Measurements from ENCODE around the gene COL15A1.

COL15A1 gene

DNA sequence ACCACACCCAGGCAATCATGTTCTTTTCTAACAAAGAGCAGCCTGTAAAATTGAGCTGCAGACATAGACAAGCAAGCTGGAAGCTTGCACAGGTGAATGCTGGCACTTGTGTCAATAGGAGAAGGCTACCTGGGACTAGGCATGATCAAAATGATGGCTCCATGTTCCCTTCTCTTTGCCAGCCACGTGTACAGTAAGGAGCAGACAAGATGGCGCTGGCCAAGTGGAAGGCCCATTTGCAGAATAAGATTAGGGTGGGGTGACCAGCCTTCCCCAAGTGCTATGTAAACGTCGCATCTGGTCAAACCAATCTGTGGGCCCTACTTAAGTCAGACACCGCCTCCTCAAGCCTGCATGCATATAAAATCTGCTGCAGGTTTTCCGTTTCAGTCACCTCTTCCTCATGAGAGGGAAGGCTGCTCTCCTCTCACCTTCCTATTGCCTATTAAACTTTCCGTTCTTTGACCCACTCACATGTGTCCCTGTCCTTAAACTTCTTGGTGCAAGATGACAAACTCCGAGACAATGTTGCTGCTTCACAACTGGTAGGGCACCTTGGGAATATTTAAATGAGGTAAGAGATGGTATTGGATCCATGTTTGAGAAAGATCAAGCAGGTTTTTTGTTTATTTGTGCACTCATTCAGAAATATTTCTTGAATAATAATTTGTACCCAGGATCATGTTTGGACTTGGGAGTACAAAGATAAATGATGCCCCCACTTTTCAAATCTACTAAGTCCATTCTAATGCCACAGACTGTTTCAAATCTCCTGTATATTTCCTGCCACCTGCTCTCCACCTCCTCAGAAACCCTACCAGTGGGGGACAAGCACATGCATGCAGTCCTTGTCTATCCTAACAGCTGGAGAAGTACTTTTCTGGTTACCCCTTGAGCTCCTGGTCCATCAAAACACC lies 130.5 kb downstream of the COL15A1 start:
- TF ChIP-seq CTCF (IDR thresholded peaks at IDR 0.05; ENCODE audit: borderline replicate concordance, insufficient read depth, low read depth, low read length): no peak
- no peak overlapping the region for H3K4me3 ChIP-seq (ENCODE audit: low read depth, low read length)

- H3K4me3 ChIP-seq (ENCODE audit: low read depth, low read length): no peak overlapping the region
- no peak for TF ChIP-seq CTCF (IDR thresholded peaks at IDR 0.05; ENCODE audit: borderline replicate concordance, insufficient read depth, low read depth, low read length)
These were observed 131.2 kb downstream of the COL15A1 start for GRCh38 chr9:99074902-99075245.

- no peak for TF ChIP-seq CTCF (IDR thresholded peaks at IDR 0.05; ENCODE audit: borderline replicate concordance, insufficient read depth, low read depth, low read length)
- H3K4me3 ChIP-seq (ENCODE audit: low read depth, low read length): no peak overlapping the region
These were observed 131.7 kb downstream of the COL15A1 start for GRCh38 chr9:99075246-99075912.

- no peak overlapping the region for H3K4me3 ChIP-seq (ENCODE audit: low read depth, low read length)
- TF ChIP-seq CTCF (IDR thresholded peaks at IDR 0.05; ENCODE audit: borderline replicate concordance, insufficient read depth, low read depth, low read length): no peak
These were observed 132.3 kb downstream of the COL15A1 start for GRCh38 chr9:99076030-99076429.

DNA sequence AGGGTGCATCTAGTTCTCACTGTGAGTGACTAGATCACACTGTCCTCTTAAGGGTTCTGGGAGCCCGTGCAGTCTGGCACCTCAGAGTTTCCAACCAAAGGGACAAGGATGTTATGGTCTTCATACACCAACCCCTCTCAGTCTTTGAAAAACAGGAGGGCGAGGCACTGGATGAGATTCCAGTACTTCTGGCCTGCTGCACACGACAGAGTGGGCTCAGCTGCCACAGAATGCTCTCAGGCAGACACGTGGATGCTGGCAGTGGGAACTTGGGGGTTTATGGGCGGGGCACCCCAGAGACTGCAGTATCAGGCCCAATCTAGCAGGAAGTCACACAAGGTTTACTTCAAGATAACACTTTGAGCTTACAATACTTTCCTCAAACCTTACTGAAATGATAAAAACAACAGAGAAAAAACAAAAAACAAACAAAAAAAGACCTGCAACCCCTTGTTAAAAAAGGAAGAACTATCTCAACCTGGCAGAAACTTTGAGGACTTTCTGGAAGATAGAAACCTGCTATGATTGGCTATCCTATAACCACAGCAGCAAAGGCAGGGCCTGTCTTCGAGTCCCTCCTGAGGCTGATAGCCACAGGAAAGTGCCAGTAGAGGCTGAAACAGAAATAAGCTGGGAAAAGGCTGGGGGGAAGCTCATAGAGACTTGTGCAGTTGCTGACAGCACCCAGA lies 132.9 kb downstream of the COL15A1 start:
- no peak overlapping the region for H3K4me3 ChIP-seq (ENCODE audit: low read depth, low read length)
- no peak for TF ChIP-seq CTCF (IDR thresholded peaks at IDR 0.05; ENCODE audit: borderline replicate concordance, insufficient read depth, low read depth, low read length)

- no peak for TF ChIP-seq CTCF (IDR thresholded peaks at IDR 0.05; ENCODE audit: borderline replicate concordance, insufficient read depth, low read depth, low read length)
- no peak overlapping the region for H3K4me3 ChIP-seq (ENCODE audit: low read depth, low read length)
These were observed 135.0 kb downstream of the COL15A1 start for GRCh38 chr9:99078717-99079116.
